HG03558 (cell line): ENCODE results near the gene ACTR1A.
"Not testable (repeated sequence)": the region's sequence is repeated elsewhere in the genome, so short reads cannot be mapped to it uniquely, and the experiment has no call there.

Source experiments
- ATAC-seq: cut with Tn5 transposase; IDR thresholded peaks from one replicate; pipeline ENCODE4 v1.9.1; 2021; ENCODE audit warnings: moderate number of reproducible peaks; ENCODE audit not compliant: unreplicated experiment; ENCODE audit errors: extremely low read depth

Gene ACTR1A

GRCh38 chr10:102517553-102517952 lies 15.0 kb upstream of the ACTR1A start:
- ATAC-seq = no peak

DNA sequence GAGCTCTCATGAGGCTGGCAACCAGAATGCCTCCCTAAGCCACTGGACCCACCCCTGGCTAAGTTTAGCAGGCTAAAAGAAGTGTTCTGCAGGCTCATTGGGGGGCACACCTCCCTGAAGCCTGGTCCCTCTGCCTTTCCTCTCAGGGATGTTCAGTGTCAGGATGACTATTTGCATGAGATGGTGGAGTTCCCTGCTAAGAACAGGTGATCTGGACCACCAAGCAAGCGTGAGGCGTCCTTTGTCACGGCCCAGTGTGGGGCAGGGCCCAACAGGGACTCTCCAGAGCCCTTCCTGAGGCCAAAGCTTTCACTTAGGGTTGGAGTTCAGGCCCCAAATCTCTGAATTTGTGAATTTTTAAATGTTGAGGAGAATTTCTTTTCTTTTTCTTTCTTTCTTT lies 13.2 kb upstream of the ACTR1A start:
- no peak for ATAC-seq

GRCh38 chr10:102514487-102515311 lies 12.2 kb upstream of the ACTR1A start:
- no peak for ATAC-seq

DNA sequence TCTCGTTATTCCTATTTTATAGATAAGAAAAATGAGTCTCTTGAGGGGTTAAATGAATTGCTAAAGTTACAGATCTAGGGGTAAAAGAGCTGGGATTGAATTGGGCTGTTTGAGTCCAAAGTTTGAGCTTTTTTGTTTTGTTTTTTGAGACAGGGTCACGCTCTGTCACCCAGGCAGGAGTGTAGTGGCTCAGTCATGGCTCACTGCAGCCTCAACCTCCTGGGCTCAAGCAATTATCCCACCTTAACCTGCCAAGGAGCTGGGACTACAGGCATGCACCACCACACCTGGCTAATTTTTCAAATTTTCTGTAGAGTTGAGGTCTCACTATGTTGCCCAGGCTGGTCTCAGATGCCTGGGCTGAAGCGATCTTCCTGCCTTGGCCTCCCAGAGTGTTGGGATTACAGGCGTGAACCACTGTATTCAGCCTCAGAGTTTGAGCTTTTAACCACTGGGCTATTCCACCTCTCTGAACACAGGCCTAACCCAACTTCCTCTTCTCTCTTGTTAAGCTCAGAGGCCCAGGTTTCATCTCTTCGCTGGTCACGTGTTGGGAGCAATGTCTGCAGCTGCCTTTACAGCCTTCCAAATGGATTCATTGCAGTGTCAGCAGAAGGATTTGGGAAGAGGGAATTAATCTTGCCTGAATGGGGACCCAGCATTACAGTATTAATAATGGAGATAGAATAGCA lies 9.2 kb upstream of the ACTR1A start:
- ATAC-seq = no peak

GRCh38 chr10:102509387-102509786 lies 6.9 kb upstream of the ACTR1A start:
- ATAC-seq = no peak

- no peak for ATAC-seq
Observed at GRCh38 chr10:102508506-102508905, 6.0 kb upstream of the ACTR1A start.

DNA sequence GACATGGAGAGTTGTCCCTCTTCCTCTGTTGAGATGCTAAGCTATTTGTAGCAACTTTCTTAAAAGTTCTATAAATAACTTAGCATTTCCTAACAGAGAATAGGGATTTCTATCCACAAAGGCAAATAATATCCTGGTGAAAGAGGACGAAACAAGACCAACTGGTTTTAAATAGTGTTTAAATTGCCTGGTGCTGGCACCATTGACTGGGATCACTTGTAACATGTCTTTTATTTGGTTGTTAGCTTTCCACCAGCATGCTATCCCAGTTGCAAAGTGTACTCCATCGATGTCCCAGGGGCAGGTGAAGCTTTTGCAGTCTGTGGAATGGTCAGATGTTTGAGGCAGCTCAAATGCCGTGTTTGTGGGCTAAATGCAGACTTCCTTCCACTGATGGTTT lies 5.0 kb upstream of the ACTR1A start:
- no peak for ATAC-seq

DNA sequence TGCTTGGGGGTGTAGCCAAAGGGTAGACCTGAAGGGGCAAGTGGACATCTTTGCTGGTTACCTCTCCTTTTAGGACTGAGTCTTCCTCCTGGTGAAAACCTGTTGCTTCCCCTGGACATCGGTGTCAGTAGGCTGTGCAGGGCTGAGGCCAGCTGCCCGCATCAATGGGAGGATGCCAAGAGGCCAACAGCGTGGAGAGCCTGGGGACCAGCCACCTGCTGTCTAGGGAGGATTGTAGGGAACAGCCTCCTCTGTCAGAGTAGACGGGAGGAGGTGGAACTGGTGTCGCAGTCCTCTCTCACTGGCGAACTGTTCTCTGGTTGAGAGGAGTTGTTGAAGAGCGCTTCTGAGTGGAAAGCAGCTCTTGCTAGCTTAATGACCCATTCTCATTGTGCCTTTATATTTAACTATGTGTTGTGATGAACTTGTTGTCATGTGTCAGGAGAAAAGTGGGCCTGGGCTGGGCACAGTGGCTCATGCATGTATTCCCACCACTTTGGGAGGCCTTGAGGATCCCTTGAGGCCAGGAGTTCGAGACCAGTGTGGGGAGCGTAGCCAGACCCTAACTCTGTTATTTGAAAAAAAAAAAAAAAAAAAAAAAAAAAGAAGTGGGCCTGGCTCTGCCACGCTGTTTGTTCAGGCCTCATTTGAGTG lies 3.1 kb upstream of the ACTR1A start:
- no peak for ATAC-seq

- no peak for ATAC-seq
Observed at GRCh38 chr10:102504976-102505300, 2.4 kb upstream of the ACTR1A start.

- no peak for ATAC-seq
Observed at GRCh38 chr10:102504179-102504975, 1.9 kb upstream of the ACTR1A start.

DNA sequence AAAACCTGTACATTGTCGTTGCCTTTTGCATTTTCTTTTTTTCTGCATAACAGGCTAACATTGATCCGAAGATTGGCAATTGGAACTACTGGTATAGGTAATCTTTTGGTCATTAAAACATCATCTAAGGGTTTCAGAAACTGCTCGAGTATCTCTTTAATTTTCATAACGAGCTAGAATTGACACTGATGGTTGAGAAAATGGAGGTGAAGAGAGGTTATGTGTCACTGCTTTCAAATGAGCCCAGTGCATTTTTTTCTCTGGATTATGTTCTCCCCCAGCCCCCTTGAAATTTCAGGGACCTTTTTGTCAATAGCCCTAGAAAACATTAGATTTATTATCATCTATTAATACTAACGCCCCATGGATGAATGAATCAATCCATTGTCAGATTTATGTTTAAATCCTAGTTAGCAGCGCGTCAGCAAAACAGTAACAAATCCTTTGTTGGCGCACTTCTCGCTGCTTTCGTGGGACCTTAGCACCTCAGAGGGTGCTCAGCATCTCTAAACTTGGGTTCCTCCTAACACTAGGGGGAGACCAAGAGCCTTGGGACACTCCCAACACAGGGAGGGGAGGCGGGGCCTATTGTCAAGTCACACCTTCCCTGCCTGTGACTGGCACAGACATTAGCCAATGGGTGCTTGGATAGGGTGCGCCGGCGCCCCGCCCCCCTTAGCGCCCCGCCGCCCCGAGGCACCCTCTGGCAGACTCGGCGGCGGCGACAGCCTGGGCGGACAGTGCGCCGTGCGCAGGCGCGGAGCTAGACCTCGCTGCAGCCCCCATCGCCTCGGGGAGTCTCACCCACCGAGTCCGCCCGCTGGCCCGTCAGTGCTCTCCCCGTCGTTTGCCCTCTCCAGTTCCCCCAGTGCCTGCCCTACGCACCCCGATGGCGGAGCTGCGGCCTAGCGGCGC lies 1.0 kb upstream of the ACTR1A start, which contains the start of gene SUFU:
SUFU (plus strand) TSS at position 709 of the 915 bp plus-strand sequence; CDS start at position 890, 181 bp downstream.
- ATAC-seq = peak; percentile 38

DNA sequence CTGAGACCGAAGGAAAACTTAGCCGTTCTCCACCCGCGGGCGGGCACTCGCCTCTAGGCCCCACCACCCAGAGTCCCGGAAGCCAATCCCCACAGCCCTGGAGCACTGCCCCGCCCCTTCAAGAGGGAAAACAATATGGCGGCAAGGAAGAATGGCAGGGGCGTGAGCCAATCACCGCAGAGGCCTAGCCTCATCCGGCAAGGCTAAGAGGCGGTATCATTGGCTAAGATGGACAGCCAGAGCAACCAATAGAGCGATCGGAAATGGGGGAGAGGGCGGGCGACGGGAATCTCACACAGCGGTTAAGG lies 529 bp downstream of the ACTR1A start:
- ATAC-seq = peak; percentile 54

GRCh38 chr10:102501201-102502028 lies 1.1 kb downstream of the ACTR1A start:
- no peak for ATAC-seq

DNA sequence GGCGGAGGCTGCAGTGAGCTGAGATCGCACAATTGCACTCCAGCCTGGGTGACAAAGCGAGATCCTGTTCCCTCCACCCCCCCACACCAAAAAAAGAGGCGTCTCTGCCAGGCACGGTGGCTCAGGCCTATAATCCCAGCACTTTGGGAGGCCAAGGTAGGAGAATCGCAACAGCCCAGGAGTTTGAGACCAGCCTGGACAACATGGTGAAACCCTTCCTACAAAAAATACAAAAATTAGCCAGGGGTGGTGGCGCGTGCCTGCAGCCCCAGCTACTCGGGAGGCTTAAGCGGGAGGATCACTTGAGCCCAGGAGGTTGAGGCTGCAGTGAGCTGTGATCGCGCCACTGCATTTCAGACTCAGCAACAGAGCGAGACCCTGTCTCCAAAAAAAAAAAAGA lies 1.8 kb downstream of the ACTR1A start:
- not testable (repeated sequence) for ATAC-seq

DNA sequence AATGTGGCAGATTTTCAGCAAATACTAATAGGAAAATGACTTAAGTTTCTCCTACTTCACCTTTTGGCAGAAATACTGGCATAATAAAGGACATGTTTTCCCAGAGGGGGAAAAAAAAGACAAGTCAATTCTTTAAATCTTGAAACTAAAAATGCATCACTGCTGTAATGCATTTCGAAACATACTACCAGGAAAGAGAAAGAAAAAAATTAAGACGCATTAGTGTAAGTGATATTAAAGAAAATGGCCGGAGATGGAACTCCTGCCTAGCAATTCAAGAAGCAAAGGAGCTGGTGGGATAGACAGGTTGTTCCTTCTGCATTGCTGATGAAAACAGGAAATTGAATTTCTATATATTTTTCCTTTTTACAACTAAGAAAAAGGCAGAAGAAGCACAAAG lies 3.2 kb downstream of the ACTR1A start:
- no peak for ATAC-seq

DNA sequence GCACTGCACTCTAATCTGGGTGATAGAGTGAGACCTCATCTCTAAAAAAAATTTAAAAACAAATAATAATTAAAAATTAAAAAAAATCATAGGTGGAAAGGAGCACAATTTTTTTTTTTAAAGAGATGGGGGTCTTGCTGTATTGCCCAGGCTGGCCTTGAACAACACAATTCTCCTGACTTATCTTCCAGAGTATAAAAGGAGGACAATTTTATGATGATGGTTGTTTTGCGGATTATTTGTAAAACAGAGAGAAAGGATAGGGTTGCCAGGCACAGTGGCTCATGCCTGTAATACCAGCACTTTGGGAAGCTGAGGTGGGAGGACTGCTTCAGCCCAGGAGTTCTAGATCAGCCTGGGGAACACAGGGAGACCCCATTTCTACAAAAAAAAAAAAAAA lies 5.0 kb downstream of the ACTR1A start:
- no peak for ATAC-seq

- ATAC-seq = no peak
Observed at GRCh38 chr10:102493771-102494170, 8.7 kb downstream of the ACTR1A start.

DNA sequence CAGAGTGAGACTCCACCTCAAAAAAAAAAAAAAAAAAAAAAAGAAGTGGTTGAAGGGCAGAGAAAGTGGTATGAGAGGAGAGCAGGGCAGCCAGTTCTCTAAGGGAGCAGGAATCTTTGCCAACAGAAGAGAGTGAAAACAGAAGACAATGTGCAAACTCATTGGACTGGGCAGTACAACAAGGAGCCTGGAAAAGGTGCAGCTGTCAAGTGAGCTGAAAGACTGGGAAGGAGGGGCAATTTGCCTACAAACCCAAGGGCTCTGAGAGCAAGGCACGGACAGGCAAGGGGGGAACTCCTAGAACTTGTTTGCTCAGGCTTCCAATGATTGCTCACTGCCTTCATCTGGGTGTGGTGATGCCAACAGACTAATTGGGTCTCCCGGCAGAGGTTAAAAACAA lies 9.5 kb downstream of the ACTR1A start:
- ATAC-seq = no peak
